Coronary artery (tissue), 2 donors: ENCODE measurements around the gene ITSN1.

ENCODE experiments used
- DNase-seq: peaks from one replicate; pipeline ENCODE4 v3.0.0-alpha.2; 2017; ENCODE audit warnings: low spot score
- H3K27ac ChIP-seq, 2 donors: fragments of 200-600 bp; sonication (generic); one replicate each; pipeline ENCODE4 v1.5.1; 2016 to 2019
- H3K4me3 ChIP-seq: fragments of 200-600 bp; sonication (generic); 2 replicates; pipeline ENCODE4 v1.5.1; 2016; ENCODE audit warnings: mild to moderate bottlenecking, moderate library complexity
- TF ChIP-seq, protein P1 (sequence below): fragments of 200-600 bp; sonication (generic); IDR thresholded peaks from one replicate; pipeline ENCODE4 v1.5.1; 2019; ENCODE audit warnings: antibody characterized with exemption

The ITSN1 gene

DNA sequence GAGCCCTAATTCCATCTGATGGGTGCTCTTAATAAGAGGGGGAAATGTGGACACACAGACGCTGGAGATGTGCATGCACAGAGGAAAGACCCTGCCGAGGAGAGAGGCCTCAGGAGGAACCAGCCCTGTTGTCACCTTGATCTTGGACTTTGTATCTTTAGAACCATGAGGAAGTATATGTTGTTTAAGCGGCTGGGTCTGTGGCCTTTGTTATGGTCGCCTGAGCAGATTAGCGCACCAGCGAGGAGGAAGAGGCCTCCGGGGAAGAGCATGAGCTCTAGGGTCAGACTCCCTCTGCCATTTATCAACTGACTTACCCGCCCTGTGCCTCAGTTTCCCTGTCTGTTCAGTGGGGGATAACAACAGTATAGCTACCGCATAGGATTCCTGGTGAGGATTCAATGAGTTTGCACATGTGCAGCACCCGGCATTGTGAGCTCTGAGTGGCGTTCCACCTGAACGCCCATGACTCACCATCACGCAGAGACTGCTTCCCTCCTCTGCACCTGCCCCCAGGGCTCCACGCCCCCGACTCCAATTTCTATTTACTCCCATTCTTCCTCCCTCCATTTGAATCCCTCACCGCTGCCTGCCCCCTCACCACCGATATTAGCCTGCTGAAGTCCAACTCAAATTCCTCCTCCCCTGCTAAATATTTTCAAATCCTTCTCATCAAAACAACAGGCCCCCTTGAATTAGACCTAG is 206.1 kb downstream of the ITSN1 start:
- TF ChIP-seq, protein P1, sequence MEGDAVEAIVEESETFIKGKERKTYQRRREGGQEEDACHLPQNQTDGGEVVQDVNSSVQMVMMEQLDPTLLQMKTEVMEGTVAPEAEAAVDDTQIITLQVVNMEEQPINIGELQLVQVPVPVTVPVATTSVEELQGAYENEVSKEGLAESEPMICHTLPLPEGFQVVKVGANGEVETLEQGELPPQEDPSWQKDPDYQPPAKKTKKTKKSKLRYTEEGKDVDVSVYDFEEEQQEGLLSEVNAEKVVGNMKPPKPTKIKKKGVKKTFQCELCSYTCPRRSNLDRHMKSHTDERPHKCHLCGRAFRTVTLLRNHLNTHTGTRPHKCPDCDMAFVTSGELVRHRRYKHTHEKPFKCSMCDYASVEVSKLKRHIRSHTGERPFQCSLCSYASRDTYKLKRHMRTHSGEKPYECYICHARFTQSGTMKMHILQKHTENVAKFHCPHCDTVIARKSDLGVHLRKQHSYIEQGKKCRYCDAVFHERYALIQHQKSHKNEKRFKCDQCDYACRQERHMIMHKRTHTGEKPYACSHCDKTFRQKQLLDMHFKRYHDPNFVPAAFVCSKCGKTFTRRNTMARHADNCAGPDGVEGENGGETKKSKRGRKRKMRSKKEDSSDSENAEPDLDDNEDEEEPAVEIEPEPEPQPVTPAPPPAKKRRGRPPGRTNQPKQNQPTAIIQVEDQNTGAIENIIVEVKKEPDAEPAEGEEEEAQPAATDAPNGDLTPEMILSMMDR = no peak
- no peak overlapping the region for H3K27ac ChIP-seq
- H3K4me3 ChIP-seq = no peak overlapping the region
- DNase-seq = no peak

DNA sequence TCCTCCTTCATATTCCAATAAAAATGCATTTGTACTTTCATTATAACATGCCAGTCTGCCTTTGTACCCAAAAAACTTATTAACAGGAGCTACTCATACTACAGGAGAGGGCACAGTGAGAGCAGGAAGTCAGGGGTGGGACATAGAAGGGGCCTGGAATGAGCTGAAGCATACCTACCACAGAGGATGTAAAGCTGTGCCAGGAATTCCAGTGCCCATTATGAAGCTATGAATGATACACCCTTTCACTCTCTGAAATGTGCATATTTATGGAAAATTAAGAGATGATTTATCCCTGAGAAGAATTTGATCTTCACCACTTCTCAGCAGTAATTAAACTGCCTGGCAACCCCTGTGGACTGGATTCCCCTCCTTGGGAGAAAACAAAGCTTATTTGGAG is 207.5 kb downstream of the ITSN1 start:
- Histone ChIP-seq H3K27ac (no peak overlapping the region), H3K4me3 (no peak overlapping the region)
- TF ChIP-seq, protein P1 = no peak
- no peak for DNase-seq

DNA sequence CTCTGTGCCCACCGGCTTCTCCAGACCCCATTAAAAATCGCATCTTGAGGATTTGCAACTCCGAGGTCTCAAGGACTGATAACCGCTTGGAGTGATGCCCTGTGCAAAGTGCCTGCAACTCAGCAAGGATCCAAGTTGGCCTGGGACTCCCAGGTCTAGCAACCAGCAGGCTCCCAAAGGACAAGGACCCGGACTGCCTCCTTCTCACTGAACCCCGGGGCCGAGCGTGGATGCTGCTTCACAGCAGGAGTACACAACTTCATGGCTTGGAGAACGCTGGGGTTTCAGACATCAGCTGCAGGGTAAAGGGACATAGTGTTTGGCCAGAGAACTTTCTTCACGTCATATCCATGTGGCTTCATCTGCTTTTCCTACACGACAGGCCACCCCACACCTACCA is 208.1 kb downstream of the ITSN1 start:
- no peak for DNase-seq
- H3K4me3 ChIP-seq = no peak overlapping the region
- TF ChIP-seq, protein P1 = no peak
- H3K27ac ChIP-seq = no peak overlapping the region

DNA sequence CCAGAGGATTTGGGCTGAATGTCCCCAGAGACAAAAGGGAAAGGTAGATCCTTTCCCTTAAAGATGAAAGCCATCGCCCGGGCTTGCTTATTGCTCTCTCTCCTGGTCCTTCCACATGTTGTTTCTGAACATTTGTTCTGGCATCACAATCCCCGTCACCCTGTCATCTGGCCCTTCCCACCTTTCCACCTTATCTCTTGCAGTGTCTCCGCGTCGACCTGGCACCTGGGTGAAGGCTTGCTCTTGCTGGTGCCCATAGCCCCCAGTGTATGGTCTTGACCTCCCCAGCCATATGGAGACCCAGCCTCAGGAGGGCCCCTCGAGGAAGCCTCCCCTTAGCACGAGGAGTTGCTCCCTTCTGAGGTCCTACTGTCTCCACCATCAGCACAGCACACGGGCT is 208.7 kb downstream of the ITSN1 start:
- no peak overlapping the region for H3K27ac ChIP-seq
- TF ChIP-seq, protein P1 = no peak
- H3K4me3 ChIP-seq = no peak overlapping the region
- no peak for DNase-seq

DNA sequence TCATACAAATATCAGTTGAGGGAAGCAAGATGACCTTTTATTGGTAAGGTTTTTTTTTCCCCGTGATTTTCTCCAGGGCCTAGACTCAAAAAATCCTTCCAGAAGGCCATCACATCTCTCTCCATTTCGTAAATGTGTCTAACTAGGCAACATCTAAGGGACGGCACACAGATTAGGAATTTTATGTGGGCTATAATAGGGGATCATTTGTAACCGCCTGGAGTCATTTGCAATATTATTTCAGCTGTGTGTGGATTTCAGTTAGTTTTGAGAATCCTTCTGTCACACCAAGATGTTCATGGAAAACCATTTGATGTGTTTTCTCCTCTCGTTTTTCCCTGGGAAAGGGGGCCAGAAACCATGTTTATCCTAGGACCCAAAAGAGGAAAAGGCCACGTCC is 210.2 kb downstream of the ITSN1 start:
- no peak for DNase-seq
- TF ChIP-seq, protein P1 = no peak
- Histone ChIP-seq H3K27ac (no peak overlapping the region), H3K4me3 (no peak overlapping the region)

DNA sequence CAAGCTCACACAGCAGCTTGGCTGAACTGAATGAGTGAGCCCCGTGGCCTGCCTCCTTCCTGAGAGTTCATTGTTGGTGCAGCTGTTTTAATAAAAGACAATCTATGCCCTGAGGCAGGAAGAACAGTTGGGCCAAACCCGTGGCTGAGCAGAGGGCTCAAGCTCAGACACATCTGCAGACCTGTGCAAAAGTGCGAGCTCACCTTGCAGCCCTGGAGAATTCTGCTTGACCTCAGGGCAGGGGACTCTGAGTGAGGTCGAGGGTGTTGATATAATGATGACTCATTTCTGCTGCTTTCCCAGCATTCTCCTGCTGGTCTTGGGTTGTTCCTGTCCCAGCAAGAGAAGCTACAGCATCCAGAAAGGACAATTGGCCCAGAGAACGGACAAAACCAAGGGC is 212.3 kb downstream of the ITSN1 start:
- H3K4me3 ChIP-seq = no peak overlapping the region
- no peak overlapping the region for H3K27ac ChIP-seq
- TF ChIP-seq, protein P1 = no peak
- no peak for DNase-seq

DNA sequence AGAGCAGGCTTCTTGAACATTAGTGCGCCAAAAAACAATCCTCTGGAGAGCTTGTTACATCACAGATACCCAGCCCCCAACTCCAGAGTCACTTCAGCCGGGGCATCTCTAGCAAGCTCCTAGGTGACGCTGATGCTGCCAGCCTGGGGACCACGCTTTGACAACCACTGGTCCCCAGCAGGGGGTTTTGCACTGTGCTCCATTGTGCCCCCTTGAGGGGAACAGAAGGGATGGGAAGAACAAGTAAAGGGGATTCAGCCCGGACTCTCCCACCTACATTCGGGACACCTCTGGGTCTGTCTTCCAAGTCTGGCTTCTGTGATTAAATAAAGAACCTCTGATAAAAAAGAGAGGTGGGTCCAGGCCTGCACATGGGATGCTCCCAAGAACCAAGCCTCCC is 212.9 kb downstream of the ITSN1 start:
- Histone ChIP-seq H3K27ac (no peak overlapping the region), H3K4me3 (no peak overlapping the region)
- no peak for DNase-seq
- TF ChIP-seq, protein P1 = no peak
